ENCODE results near the gene TBCD. TPM values are rescaled to one million over a fixed set of nuclear protein-coding genes. Genes with fewer than 3 reads are reported as not detected.

The TBCD gene
- polyA plus RNA-seq, 1 donor = 54.9 TPM

DNA sequence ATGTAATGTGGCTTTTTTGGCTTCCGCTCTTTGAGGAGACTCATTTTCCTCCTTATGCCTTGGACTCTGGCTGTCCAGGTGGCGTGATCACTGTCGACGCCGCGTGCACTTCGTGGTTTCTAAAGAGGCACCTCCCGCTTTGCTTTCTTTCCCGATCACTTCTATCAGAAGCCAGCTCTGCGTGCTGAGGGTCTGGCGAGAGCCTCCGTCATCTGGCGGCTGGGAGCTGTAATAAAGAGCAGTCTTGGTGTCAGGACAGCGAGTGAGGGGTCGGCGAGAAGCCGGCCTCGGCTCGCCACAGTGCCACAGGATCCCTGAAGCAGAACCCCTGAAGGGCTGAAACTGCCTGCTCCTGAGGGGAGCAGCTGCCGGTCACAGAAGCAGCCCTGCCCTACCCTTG is 80.5 kb downstream of the TBCD start:
- DNase-seq (ENCODE audit: low read depth) = no peak

- DNase-seq (ENCODE audit: low read depth) = no peak
Measured at GRCh38 chr17:82832881-82833475, 81.1 kb downstream of the TBCD start.

GRCh38 chr17:82835122-82835521 is 83.3 kb downstream of the TBCD start:
- DNase-seq (ENCODE audit: low read depth) = no peak

GRCh38 chr17:82835766-82836512 is 84.1 kb downstream of the TBCD start:
- no peak for DNase-seq (ENCODE audit: low read depth)

DNA sequence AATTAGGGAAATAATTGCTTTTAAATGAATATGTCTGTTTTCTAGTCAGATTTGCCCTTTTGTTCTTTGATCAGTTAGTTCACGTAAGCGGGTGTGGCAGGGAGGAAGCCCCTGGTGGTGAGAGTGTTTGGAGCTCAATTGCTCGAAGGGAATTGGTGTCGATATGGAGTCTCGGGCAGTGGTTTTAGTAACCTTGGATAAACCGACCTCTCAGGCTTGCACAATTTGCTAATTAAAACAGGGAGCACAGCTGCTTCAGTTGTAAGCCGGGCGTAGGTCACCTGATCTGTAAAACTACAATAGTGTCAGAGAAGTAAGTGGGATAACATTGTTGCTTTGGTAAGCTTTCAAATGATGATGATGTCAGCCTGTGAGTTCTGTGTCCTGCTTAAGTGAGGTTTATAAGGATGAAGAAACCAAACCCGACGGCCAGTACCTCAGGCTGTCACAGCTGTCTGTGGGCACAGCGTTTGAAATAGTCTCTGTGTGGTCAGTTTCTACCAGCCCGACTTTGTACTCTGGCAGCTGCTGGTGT is 85.0 kb downstream of the TBCD start:
- DNase-seq (ENCODE audit: low read depth) = no peak

GRCh38 chr17:82837586-82838320 is 85.9 kb downstream of the TBCD start:
- DNase-seq (ENCODE audit: low read depth) = no peak

- no peak for DNase-seq (ENCODE audit: low read depth)
Measured at GRCh38 chr17:82838386-82839063, 86.7 kb downstream of the TBCD start.

DNA sequence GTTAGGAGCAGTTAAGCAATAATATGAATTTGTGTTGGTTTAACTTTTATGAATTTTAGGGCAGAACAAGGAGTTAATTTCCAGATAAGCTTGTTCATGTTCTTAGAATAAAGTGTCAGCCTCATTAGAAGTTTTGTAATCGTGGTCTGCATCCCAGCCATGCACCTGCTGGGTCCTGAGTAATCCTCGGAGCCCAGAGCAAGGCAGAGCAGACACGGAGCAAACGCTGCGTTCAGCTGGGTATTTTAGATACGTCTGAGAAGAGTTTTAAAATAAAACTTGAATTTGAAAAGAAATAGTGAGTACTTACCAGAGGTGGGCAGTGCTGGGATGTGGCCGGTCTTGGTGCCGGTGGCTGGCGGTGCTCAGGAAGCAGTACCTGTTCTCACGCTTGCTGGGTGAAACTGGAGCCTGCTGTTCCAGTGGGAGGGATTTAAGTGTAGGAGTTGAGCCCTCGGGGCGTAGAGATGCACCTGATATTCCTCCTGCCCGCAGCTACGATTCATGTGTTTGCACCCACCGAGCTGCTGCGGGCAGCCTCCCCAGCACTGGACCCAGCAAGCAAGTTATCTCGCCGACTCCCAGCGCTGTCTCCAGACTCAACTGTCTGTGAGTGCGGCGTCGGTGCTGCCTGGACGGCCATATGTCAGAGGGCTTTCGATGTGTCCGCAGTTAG is 87.9 kb downstream of the TBCD start, which contains the start of gene ZNF750:
Gene ZNF750, minus strand, starts transcription at position 406 of the 676 bp plus-strand sequence. CDS start 7,568 bp downstream, outside the sequence.
- DNase-seq (ENCODE audit: low read depth) = no peak

GRCh38 chr17:82840431-82840831 is 88.6 kb downstream of the TBCD start:
- DNase-seq (ENCODE audit: low read depth) = no peak

DNA sequence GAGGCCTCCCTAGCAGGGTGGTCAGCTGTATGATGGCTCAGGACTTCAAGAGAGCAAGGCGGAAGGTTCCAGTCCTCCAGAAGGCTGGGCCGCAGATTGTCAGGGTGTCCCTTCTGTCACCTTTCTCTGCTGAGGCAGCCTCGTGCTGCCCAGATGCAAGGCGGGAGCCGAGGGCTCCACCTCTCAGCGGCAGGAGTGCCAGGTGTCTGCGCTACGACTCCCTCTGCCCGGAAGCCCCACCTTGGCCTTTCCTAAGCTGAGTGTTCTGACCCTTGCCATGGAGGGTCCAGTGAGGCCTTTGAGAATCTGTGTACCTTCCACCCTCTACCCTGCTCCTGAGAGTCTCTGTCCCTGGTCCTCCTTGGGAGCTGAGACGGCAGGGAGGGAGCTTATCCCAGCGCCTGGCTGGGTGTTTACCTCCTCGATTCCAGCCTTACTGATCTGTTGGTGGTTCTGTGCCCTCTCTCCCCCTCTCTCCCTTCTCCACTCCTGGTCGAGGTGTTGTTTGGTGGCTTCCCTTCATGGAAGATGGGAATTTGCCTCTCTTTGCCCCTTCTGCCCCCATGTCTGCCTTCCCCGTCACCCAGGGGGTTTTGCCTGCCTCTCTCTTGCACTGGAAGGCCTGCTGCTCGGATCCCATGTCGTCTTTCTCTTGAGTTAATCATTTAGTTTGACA is 90.2 kb downstream of the TBCD start:
- no peak for DNase-seq (ENCODE audit: low read depth)

GRCh38 chr17:82843904-82844680 is 92.2 kb downstream of the TBCD start:
- DNase-seq (ENCODE audit: low read depth) = no peak

GRCh38 chr17:82844796-82845162 is 92.9 kb downstream of the TBCD start:
- DNase-seq (ENCODE audit: low read depth) = no peak

- no peak for DNase-seq (ENCODE audit: low read depth)
Measured at GRCh38 chr17:82845163-82845807, 93.4 kb downstream of the TBCD start.

GRCh38 chr17:82846061-82846691 is 94.3 kb downstream of the TBCD start:
- DNase-seq (ENCODE audit: low read depth) = no peak

- DNase-seq (ENCODE audit: low read depth) = no peak
Measured at GRCh38 chr17:82848022-82848592, 96.2 kb downstream of the TBCD start.

DNA sequence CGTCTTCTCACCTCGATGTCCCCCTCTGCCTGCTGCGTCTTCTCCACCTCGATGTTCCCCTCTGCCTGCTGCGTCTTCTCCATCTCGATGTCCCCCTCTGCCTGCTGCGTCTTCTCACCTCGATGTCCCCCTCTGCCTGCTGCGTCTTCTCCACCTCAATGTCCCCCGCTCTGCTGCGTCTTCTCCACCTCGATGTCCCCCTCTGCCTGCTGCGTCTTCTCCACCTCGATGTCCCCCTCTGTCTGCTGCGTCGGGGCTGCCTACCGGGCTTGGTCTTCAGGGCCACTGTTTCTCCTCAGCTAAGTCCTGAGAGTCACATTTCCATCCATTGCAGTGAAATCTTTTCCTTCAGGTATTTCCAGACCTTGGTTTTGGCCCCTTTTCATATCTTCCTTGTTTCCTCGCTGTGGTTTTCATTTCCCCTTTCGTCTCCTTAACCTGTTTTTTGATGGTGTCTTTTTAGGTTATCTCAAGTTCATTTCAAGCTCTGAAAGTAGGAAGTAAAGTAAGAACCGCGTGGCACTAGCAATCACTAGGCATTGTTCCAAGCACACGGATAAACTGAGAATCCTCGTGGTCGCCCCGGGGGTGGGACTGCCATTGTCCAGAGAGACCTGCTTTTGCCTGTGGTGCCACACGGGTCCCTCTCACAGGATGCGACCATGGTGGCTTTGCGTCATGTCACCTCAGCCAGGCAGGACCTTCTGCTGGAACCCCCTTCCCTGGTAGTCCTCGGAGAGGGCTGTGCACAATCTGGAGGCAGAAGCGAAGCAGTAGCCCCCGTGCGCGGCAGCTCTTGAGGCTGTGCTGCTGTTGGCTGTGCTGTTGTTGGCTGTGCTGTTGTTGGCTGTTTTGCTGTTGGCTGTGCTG is 97.4 kb downstream of the TBCD start:
- DNase-seq (ENCODE audit: low read depth) = no peak

GRCh38 chr17:82851381-82851780 is 99.5 kb downstream of the TBCD start:
- DNase-seq (ENCODE audit: low read depth) = no peak

DNA sequence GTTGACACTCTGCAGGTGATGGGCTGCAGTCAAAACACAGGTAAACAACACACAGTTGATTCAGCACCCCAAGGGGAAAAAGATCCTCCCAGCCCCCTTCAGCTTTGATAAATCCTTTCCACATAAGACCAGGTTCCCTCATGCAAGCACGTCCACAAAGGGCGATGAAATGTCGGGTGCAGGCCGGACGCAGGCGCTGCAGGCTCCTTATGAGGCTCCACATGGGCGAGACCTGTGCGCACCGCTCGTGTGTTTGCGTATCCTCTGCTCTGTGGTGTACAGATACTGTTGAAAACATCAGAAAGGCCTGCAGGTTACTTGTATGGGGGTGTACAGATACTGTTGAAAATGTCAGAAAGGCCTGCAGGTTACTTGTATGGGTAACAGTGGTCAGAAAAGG is 102.4 kb downstream of the TBCD start:
- no peak for DNase-seq (ENCODE audit: low read depth)

All from forelimb muscle (tissue), 1 donor.